ENCODE measurements around the gene RBM39. TPM values are rescaled to one million over a fixed set of nuclear protein-coding genes. Genes with fewer than 3 reads are reported as not detected.

RBM39 gene
- total and polyA plus RNA-seq, 9 of the 15 experiments (the other 6 are each of a cell fraction or from before 2014, with no cell fraction given), result 143 to 319 (median 228) TPM

GRCh38 chr20:35699127-35699956 lies 42.7 kb downstream of the RBM39 start, which contains the start of the genes NFS1 and ROMO1 (continued):
- TF ChIP-seq ZNF639 (CRISPR knock-in tag; conservative IDR thresholded peaks at IDR 0.05 in 1 of 2, IDR thresholded peaks at IDR 0.05 in 1 of 2) (peak in 1 of 2 experiments; percentile 90; a peak in 2 of 4 replicates), PKNOX1 (IDR thresholded peaks at IDR 0.05) (peak; percentile 81), CBX5 (IDR thresholded peaks at IDR 0.05; ENCODE audit: borderline replicate concordance, low read depth) (0 out of 2 replicates have a peak, but pooled peaks have one; percentile 6), KDM4B (IDR thresholded peaks at IDR 0.05; ENCODE audit: borderline replicate concordance in 2 of 2, low read depth in 1 of 2) (peak in 1 of 2 experiments; percentile 98; a peak in 2 of 4 replicates), CREBBP (IDR thresholded peaks at IDR 0.05; ENCODE audit: low read depth, low read length) (no peak), KAT7 (CRISPR knock-in tag; IDR thresholded peaks at IDR 0.05; ENCODE audit: borderline replicate concordance) (peak; percentile 54; the same call in 1 of the 2 replicates), ZNF146 (CRISPR knock-in tag; IDR thresholded peaks at IDR 0.05; ENCODE audit: unreplicated experiment) (no peak), BHLHE40 (IDR thresholded peaks at IDR 0.05; ENCODE audit: low read length) (peak; percentile 54; the same call in 1 of the 2 replicates), HOXB6 (CRISPR knock-in tag; IDR thresholded peaks at IDR 0.05; ENCODE audit: borderline replicate concordance) (no peak), KLF13 (tag; IDR thresholded peaks at IDR 0.05; ENCODE audit: borderline replicate concordance, low read depth) (no peak; the same call in 1 of the 2 replicates), NR0B1 (IDR thresholded peaks at IDR 0.05; ENCODE audit: partially characterized antibody) (no peak), USF2 (CRISPR knock-in tag; IDR thresholded peaks at IDR 0.05) (no peak), SAFB (IDR thresholded peaks at IDR 0.05; ENCODE audit: borderline replicate concordance, low read depth, low read length) (no peak), XRCC4 (IDR thresholded peaks at IDR 0.05; ENCODE audit: extremely low read depth, insufficient read depth, insufficient read length) (no peak), HMG20A (CRISPR knock-in tag; conservative IDR thresholded peaks at IDR 0.05) (no peak), MITF (IDR thresholded peaks at IDR 0.05) (0 out of 2 replicates have a peak, but pooled peaks have one; percentile 18)
- TF ChIP-seq, protein P1, sequence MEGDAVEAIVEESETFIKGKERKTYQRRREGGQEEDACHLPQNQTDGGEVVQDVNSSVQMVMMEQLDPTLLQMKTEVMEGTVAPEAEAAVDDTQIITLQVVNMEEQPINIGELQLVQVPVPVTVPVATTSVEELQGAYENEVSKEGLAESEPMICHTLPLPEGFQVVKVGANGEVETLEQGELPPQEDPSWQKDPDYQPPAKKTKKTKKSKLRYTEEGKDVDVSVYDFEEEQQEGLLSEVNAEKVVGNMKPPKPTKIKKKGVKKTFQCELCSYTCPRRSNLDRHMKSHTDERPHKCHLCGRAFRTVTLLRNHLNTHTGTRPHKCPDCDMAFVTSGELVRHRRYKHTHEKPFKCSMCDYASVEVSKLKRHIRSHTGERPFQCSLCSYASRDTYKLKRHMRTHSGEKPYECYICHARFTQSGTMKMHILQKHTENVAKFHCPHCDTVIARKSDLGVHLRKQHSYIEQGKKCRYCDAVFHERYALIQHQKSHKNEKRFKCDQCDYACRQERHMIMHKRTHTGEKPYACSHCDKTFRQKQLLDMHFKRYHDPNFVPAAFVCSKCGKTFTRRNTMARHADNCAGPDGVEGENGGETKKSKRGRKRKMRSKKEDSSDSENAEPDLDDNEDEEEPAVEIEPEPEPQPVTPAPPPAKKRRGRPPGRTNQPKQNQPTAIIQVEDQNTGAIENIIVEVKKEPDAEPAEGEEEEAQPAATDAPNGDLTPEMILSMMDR (IDR thresholded peaks at IDR 0.05 in 2 of 3, conservative IDR thresholded peaks at IDR 0.05 in 1 of 3; ENCODE audit: insufficient read depth in 2 of 3, low read depth in 1 of 3, low read length in 3 of 3), result peak; percentile 29 to 34 (median 32); a peak in 5 of 6 replicates
